Measurements from ENCODE around the gene TTC9.

GRCh38 chr14:70716958-70717357 lies 75.2 kb downstream of the TTC9 start:
- TF ChIP-seq CTCF (IDR thresholded peaks at IDR 0.05; ENCODE audit: insufficient read depth, low read length, poor library complexity, severe bottlenecking) (no peak), EZH2phosphoT487 (conservative IDR thresholded peaks at IDR 0.05; ENCODE audit: low read length) (no peak)
